Endodermal cell (in vitro differentiated cells): ENCODE data around the gene CPTP. TPM values are rescaled to one million over a fixed set of nuclear protein-coding genes. Genes with fewer than 3 reads are reported as not detected.

ENCODE experiments used
- DNase-seq: peaks from one replicate; pipeline ENCODE4 v3.0.0-alpha.2; 2017
- H3K27ac ChIP-seq: 2 replicates; pipeline ENCODE4 v1.5.1; 2013; ENCODE audit warnings: mild to moderate bottlenecking, low read depth, low read length, moderate library complexity
- H3K27me3 ChIP-seq: 2 replicates; pipeline ENCODE4 v1.6.1; 2013; ENCODE audit warnings: mild to moderate bottlenecking, low read length, moderate library complexity; ENCODE audit not compliant: insufficient read depth, control insufficient read depth, poor library complexity, severe bottlenecking
- H3K36me3 ChIP-seq: 2 replicates; pipeline ENCODE4 v1.7.0; 2013; ENCODE audit warnings: mild to moderate bottlenecking, low read length, moderate library complexity; ENCODE audit not compliant: control insufficient read depth, insufficient read depth
- H3K4me1 ChIP-seq: one replicate; pipeline ENCODE4 v1.7.0; 2013; ENCODE audit warnings: low read length; ENCODE audit not compliant: control insufficient read depth, insufficient read depth
- H3K4me3 ChIP-seq: 2 replicates; pipeline ENCODE4 v1.5.1; 2013; ENCODE audit warnings: mild to moderate bottlenecking, low read length, moderate library complexity
- H3K9ac ChIP-seq: 2 replicates; pipeline ENCODE4 v1.6.1; 2013; ENCODE audit warnings: mild to moderate bottlenecking, low read length, moderate library complexity; ENCODE audit not compliant: poor library complexity, severe bottlenecking; ENCODE audit errors: extremely low read depth
- H3K9me3 ChIP-seq: 2 replicates; pipeline ENCODE4 v1.6.1; 2013; ENCODE audit warnings: mild to moderate bottlenecking, low read length, moderate library complexity; ENCODE audit not compliant: control insufficient read depth
- H3K27ac Mint-ChIP-seq: 2 replicates; pipeline ENCODE4 v1.8.0; 2020; ENCODE audit warnings: mixed read lengths
- H3K27me3 Mint-ChIP-seq: 2 replicates; pipeline ENCODE4 v1.8.0; 2021; ENCODE audit warnings: mild to moderate bottlenecking, mixed read lengths; ENCODE audit not compliant: insufficient read depth
- H3K36me3 Mint-ChIP-seq: 2 replicates; pipeline ENCODE4 v1.8.0; 2020; ENCODE audit warnings: low read depth, mixed read lengths
- H3K4me1 Mint-ChIP-seq: 2 replicates; pipeline ENCODE4 v1.8.0; 2020; ENCODE audit warnings: mixed read lengths
- H3K4me3 Mint-ChIP-seq: 2 replicates; pipeline ENCODE4 v1.8.0; 2020; ENCODE audit warnings: mild to moderate bottlenecking, moderate library complexity, mixed read lengths
- H3K9me3 Mint-ChIP-seq: 2 replicates; pipeline ENCODE4 v1.8.0; 2020; ENCODE audit warnings: mild to moderate bottlenecking, mixed read lengths
- WGBS, 2 experiments: methylation state at CpG; one replicate each; pipeline versions ENCODE4 v1.1.5 to v1.1.7; 2013; ENCODE audit warnings: missing lambda C conversion rate in 2 of 2, mixed read lengths in 1 of 2; ENCODE audit not compliant: insufficient coverage in 1 of 2, insufficient read length in 1 of 2; 5-methylcytosine and 5-hydroxymethylcytosine counted together
- total RNA-seq, 2 donors: library from RNA; stranded (reverse); fragmentation: NEBNext Ultra II Directional in 1 of 2; extraction: Animal tissue kit (Norgen Biotek cat#: 25700) in 1 of 2; gene quantifications; 2 replicates in 1 of 2; 3 replicates in 1 of 2; pipeline ENCODE4 v1.2.1, GENCODE V29; 2021
- TF ChIP-seq, protein P1 (sequence below): fragments of 200-600 bp; sonication (generic); conservative IDR thresholded peaks from 2 replicates; pipeline ENCODE4 v1.5.0; 2021; ENCODE audit warnings: antibody characterized with exemption, mild to moderate bottlenecking

Gene CPTP
- total RNA-seq, 2 donors from 2014 or later = 12.0 to 13.6 TPM

GRCh38 chr1:1332774-1333480 is 8.3 kb downstream of the CPTP start:
- H3K4me3 ChIP-seq = no peak overlapping the region
- no peak overlapping the region for H3K27ac ChIP-seq
- no peak for DNase-seq
- H3K36me3 ChIP-seq = peaks cover 5% of the 10 kb centered on the region
- no peak overlapping the region for H3K9ac ChIP-seq
- Mint-ChIP-seq H3K4me1 (no peaks in the 10 kb centered on the region), H3K36me3 (peaks cover 2% of the 10 kb centered on the region), H3K27ac (no peak overlapping the region), H3K9me3 (no peaks in the 10 kb centered on the region), H3K4me3 (no peak overlapping the region), H3K27me3 (no peaks in the 10 kb centered on the region)
- H3K9me3 ChIP-seq = no peaks in the 10 kb centered on the region
- TF ChIP-seq, protein P1, sequence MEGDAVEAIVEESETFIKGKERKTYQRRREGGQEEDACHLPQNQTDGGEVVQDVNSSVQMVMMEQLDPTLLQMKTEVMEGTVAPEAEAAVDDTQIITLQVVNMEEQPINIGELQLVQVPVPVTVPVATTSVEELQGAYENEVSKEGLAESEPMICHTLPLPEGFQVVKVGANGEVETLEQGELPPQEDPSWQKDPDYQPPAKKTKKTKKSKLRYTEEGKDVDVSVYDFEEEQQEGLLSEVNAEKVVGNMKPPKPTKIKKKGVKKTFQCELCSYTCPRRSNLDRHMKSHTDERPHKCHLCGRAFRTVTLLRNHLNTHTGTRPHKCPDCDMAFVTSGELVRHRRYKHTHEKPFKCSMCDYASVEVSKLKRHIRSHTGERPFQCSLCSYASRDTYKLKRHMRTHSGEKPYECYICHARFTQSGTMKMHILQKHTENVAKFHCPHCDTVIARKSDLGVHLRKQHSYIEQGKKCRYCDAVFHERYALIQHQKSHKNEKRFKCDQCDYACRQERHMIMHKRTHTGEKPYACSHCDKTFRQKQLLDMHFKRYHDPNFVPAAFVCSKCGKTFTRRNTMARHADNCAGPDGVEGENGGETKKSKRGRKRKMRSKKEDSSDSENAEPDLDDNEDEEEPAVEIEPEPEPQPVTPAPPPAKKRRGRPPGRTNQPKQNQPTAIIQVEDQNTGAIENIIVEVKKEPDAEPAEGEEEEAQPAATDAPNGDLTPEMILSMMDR = no peak
- no peaks in the 10 kb centered on the region for H3K27me3 ChIP-seq
- H3K4me1 ChIP-seq = no peaks in the 10 kb centered on the region
- whole genome bisulfite sequencing, 2 experiments = 94% methylated on average over 42 to 48 of the region's 48 CpGs

DNA sequence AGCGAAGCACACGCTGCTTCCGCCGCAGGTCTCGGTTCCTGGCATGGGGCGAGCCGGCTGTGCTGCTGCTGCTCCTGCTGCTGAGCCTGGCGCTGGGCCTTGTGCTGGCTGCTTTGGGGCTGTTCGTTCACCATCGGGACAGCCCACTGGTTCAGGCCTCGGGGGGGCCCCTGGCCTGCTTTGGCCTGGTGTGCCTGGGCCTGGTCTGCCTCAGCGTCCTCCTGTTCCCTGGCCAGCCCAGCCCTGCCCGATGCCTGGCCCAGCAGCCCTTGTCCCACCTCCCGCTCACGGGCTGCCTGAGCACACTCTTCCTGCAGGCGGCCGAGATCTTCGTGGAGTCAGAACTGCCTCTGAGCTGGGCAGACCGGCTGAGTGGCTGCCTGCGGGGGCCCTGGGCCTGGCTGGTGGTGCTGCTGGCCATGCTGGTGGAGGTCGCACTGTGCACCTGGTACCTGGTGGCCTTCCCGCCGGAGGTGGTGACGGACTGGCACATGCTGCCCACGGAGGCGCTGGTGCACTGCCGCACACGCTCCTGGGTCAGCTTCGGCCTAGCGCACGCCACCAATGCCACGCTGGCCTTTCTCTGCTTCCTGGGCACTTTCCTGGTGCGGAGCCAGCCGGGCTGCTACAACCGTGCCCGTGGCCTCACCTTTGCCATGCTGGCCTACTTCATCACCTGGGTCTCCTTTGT is 9.1 kb downstream of the CPTP start:
- H3K36me3 Mint-ChIP-seq = peaks cover 4% of the 10 kb centered on the region
- no peak overlapping the region for H3K27ac Mint-ChIP-seq
- no peaks in the 10 kb centered on the region for H3K4me1 ChIP-seq
- 95 to 96% methylated on average over 27 to 36 of the region's 36 CpGs for WGBS, 2 experiments
- H3K4me3 ChIP-seq = no peak overlapping the region
- no peak overlapping the region for H3K4me3 Mint-ChIP-seq
- H3K27me3 ChIP-seq = no peaks in the 10 kb centered on the region
- H3K27me3 Mint-ChIP-seq = no peaks in the 10 kb centered on the region
- no peaks in the 10 kb centered on the region for H3K4me1 Mint-ChIP-seq
- no peaks in the 10 kb centered on the region for H3K9me3 Mint-ChIP-seq
- H3K27ac ChIP-seq = no peak overlapping the region
- TF ChIP-seq, protein P1 = no peak
- H3K36me3 ChIP-seq = peaks cover 5% of the 10 kb centered on the region
- H3K9me3 ChIP-seq = no peaks in the 10 kb centered on the region
- no peak overlapping the region for H3K9ac ChIP-seq
- DNase-seq = no peak

- DNase-seq = peak; percentile 94
- TF ChIP-seq, protein P1 = no peak
- H3K9ac ChIP-seq = no peak overlapping the region
- peaks cover 9% of the 10 kb centered on the region for H3K36me3 Mint-ChIP-seq
- H3K4me3 ChIP-seq = no peak overlapping the region
- WGBS, 2 experiments = 66 to 76% methylated on average over 6 to 11 of the region's 11 CpGs
- H3K9me3 Mint-ChIP-seq = no peaks in the 10 kb centered on the region
- no peaks in the 10 kb centered on the region for H3K27me3 ChIP-seq
- H3K9me3 ChIP-seq = no peaks in the 10 kb centered on the region
- H3K4me1 Mint-ChIP-seq = no peaks in the 10 kb centered on the region
- H3K4me3 Mint-ChIP-seq = no peak overlapping the region
- H3K27ac Mint-ChIP-seq = no peak overlapping the region
- H3K27me3 Mint-ChIP-seq = no peaks in the 10 kb centered on the region
- no peaks in the 10 kb centered on the region for H3K4me1 ChIP-seq
- no peak overlapping the region for H3K27ac ChIP-seq
- peaks cover 5% of the 10 kb centered on the region for H3K36me3 ChIP-seq
Measured at GRCh38 chr1:1334835-1335234, 10.2 kb downstream of the CPTP start.
